ENCODE results near the gene UGT3A2. TPM values are rescaled to one million over a fixed set of nuclear protein-coding genes. Genes with fewer than 3 reads are reported as not detected.

Gene UGT3A2
- total RNA-seq, 4 donors from 2014 or later: not detected

DNA sequence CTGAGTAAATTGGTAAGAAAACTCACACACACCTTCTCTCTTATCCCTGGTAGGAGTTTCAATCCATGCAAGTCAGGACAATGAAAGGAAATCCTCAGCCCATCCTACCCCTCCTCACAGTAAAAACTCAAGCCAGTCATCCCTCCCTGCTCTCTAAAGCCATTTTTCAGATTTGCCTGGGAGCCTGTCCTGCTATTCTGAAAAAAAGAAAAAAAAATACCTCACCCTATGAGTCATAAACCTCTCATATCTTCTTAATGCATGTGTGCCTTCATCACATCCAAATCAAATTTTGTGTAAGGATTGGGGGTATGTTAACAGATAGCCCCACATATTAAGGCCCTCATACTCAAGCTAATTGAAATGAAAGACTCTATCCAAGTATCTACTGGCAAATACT is 14.1 kb downstream of the UGT3A2 start:
- no peak for TF ChIP-seq CTCF (IDR thresholded peaks at IDR 0.05; ENCODE audit: low read depth)

DNA sequence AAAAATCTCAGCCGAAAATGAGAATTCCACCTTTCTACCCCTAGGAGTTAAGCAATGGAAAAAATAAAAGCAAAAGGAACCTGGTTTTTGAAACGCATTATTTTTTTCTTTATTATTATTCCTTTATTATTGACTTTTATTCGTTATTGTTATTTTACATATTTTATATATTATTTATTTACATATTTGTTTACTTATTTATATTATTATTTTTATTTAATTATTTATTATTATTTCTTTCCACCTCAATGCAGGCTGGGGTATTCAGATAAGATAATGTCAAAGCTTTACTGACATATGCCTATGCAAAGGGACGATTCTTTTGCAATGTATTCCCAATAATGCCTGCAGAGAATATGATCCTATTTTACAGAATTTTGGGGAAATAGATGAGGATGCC is 16.7 kb downstream of the UGT3A2 start:
- TF ChIP-seq CTCF (IDR thresholded peaks at IDR 0.05; ENCODE audit: low read depth): no peak

DNA sequence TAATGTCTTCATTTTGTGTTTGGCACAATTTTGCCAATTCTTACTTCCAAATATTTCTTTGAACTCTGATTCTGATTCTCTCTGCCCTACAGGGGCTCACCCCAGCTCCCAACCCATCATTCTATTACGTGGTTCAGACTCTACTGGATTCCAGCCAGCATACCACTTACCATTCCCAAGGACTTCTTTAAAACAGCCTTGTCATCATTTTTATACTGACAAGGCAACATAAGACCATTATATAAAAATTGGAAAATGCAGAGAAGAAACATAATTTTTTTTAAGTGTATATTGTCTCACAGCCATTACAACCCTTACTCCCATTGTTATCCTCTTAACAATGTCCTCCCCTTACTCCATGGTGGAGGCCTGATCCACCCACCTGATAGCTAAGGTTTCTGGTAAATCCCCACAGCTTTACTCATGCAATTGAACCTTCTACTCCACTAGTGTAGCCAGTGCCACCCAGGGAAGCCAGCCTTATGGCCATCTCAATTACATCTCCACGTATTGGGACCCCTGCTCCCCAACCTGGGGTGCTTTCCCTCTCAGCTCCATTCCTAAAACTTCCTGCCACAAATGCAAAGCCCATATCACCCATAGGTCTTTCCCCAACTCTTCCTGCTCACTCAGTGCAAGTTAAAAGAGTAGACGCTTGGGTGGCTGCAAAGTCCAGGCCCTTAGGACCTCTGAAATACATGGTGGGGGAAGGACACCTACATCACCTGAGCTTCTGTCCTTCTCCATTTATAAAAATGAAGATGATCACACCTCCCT is 19.1 kb downstream of the UGT3A2 start:
- no peak for TF ChIP-seq CTCF (IDR thresholded peaks at IDR 0.05; ENCODE audit: low read depth)

GRCh38 chr5:36045895-36046294 is 20.8 kb downstream of the UGT3A2 start:
- TF ChIP-seq CTCF (IDR thresholded peaks at IDR 0.05; ENCODE audit: low read depth): no peak

DNA sequence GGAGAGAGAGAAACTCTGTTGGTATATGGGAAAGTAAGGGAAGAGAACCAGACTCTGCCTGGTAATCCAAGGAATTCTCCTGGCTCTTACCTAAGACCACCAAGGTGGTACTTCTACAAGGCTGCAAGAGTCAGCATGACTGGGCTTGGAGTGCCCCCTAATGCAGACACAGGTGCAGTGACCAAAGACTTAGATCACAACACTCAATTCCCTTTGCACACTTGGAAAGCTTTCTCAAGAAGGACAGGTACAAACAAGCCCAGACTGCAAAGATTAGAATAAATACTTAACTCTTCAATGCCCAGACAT is 25.2 kb downstream of the UGT3A2 start:
- no peak for TF ChIP-seq CTCF (IDR thresholded peaks at IDR 0.05; ENCODE audit: low read depth)

- TF ChIP-seq CTCF (IDR thresholded peaks at IDR 0.05; ENCODE audit: low read depth): no peak
Measured at GRCh38 chr5:36040651-36041536, 25.8 kb downstream of the UGT3A2 start.

- TF ChIP-seq CTCF (IDR thresholded peaks at IDR 0.05; ENCODE audit: low read depth): no peak
Measured at GRCh38 chr5:36035696-36036095, 31.0 kb downstream of the UGT3A2 start.
